ENCODE results near the gene TFDP3. TPM values are rescaled to one million over a fixed set of nuclear protein-coding genes. Genes with fewer than 3 reads are reported as not detected.

Gene TFDP3
- total and polyA plus RNA-seq, 2 of the 4 experiments (the other 2 are of a cell fraction): not detected

DNA sequence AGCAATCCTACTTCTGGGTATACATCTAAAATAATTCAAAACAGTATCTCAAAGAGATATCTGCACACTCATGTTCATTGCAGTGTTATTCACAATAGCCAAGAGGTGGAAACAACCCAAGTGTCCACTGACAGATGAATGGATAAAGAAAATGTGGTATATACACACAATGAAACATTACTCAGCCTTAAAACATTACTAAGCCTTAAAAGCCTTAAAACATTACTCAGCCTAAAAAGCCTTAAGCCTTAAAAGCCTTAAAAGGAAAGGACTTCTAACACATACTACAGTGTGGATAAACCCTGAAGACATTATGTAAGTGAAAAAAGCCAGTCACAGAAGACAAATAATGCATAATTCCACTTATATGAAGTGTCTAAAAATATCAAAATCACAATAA, 40.3 kb upstream of the TFDP3 start:
- no peak overlapping the region for H3K27ac ChIP-seq (ENCODE audit: insufficient read depth, low read length)
- no peak overlapping the region for H3K14ac ChIP-seq (replicated peaks; ENCODE audit: low read depth, low read length)
- H2BK120ac ChIP-seq (ENCODE audit: low read depth, low read length): no peak overlapping the region
- H4K8ac ChIP-seq (ENCODE audit: low read depth in 2 of 2, low read length in 2 of 2): no peak overlapping the region
- no peak overlapping the region for H3K18ac ChIP-seq (ENCODE audit: low read depth, low read length)
- in situ Hi-C loops (cut with MboI; ENCODE audit: low sequenced_read_pairs) (no loop called here), intact Hi-C loops (cut with micrococcal nuclease) (no loop called here), dilution Hi-C loops (cut with HindIII; ENCODE audit: low sequenced_read_pairs, unreplicated experiment) (no loop called here)
- no peaks in the 10 kb centered on the region for H3K9me3 ChIP-seq (ENCODE audit: control insufficient read depth, insufficient read depth, low read length)
- no peak overlapping the region for H3K4me2 ChIP-seq (ENCODE audit: low read depth, low read length)
- no peaks in the 10 kb centered on the region for H3K36me3 ChIP-seq (ENCODE audit: control insufficient read depth, insufficient read depth, low read length)
- no peak overlapping the region for H3K4me3 ChIP-seq (ENCODE audit: insufficient read depth, low read depth, low read length)
- POLR2A ChIA-PET (ENCODE audit: unreplicated experiment): no interaction called here
- no peaks in the 10 kb centered on the region for H4K20me1 ChIP-seq (ENCODE audit: insufficient read depth, low read length)
- H2BK5ac ChIP-seq (ENCODE audit: low read depth, low read length, poor library complexity, severe bottlenecking): no peak overlapping the region
- DNase-seq (peak; percentile 63), ATAC-seq (ENCODE audit: low read depth) (peak; percentile 57)
- H3K9ac ChIP-seq (ENCODE audit: low read depth, low read length): no peak overlapping the region
- H3K27me3 ChIP-seq (ENCODE audit: control insufficient read depth, insufficient read depth, low read length): no peaks in the 10 kb centered on the region; the same call in 1 of the 2 replicates
- no peak overlapping the region for H2BK20ac ChIP-seq (ENCODE audit: low read depth, low read length)
- CTCF ChIA-PET: no interaction called here
- no peak overlapping the region for H2AK5ac ChIP-seq (ENCODE audit: low read depth, low read length)
- H3K4me1 ChIP-seq (ENCODE audit: control insufficient read depth, insufficient read depth, low read length): peaks cover 2% of the 10 kb centered on the region
- no peaks in the 10 kb centered on the region for H3K79me1 ChIP-seq (ENCODE audit: low read depth in 1 of 2, low read length in 2 of 2)
- no peak overlapping the region for H2AFZ ChIP-seq (replicated peaks; ENCODE audit: low read length, poor library complexity)
- no peak overlapping the region for H3K23ac ChIP-seq (ENCODE audit: low read depth, low read length)
- TF ChIP-seq MXI1 (IDR thresholded peaks at IDR 0.05; ENCODE audit: borderline replicate concordance, low read depth, low read length) (no peak), RCOR1 (IDR thresholded peaks at IDR 0.05; ENCODE audit: insufficient replicate concordance, low read length) (no peak), MAZ (IDR thresholded peaks at IDR 0.05; ENCODE audit: borderline replicate concordance, low read depth, low read length) (no peak), RAD21 (IDR thresholded peaks at IDR 0.05; ENCODE audit: low read length) (no peak), FOS (IDR thresholded peaks at IDR 0.05; ENCODE audit: low read depth, low read length) (no peak), CEBPB (IDR thresholded peaks at IDR 0.05; ENCODE audit: low read depth, low read length) (no peak), CHD1 (IDR thresholded peaks at IDR 0.05; ENCODE audit: low read depth, low read length) (no peak), POLR2A (IDR thresholded peaks at IDR 0.05; ENCODE audit: low read depth, low read length) (no peak), BHLHE40 (IDR thresholded peaks at IDR 0.05; ENCODE audit: low read depth, low read length) (no peak), MAFK (IDR thresholded peaks at IDR 0.05; ENCODE audit: low read depth, low read length) (no peak), ELK1 (IDR thresholded peaks at IDR 0.05; ENCODE audit: borderline replicate concordance, low read depth, low read length) (no peak), NFE2L2 (IDR thresholded peaks at IDR 0.05; ENCODE audit: low read depth, low read length) (no peak), SMC3 (IDR thresholded peaks at IDR 0.05; ENCODE audit: low read depth, low read length) (no peak)
- TF ChIP-seq, protein P1, sequence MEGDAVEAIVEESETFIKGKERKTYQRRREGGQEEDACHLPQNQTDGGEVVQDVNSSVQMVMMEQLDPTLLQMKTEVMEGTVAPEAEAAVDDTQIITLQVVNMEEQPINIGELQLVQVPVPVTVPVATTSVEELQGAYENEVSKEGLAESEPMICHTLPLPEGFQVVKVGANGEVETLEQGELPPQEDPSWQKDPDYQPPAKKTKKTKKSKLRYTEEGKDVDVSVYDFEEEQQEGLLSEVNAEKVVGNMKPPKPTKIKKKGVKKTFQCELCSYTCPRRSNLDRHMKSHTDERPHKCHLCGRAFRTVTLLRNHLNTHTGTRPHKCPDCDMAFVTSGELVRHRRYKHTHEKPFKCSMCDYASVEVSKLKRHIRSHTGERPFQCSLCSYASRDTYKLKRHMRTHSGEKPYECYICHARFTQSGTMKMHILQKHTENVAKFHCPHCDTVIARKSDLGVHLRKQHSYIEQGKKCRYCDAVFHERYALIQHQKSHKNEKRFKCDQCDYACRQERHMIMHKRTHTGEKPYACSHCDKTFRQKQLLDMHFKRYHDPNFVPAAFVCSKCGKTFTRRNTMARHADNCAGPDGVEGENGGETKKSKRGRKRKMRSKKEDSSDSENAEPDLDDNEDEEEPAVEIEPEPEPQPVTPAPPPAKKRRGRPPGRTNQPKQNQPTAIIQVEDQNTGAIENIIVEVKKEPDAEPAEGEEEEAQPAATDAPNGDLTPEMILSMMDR (conservative IDR thresholded peaks at IDR 0.05; ENCODE audit: low read depth, low read length): no peak
- H3K9me1 ChIP-seq (ENCODE audit: insufficient read depth, low read length): no peaks in the 10 kb centered on the region
- H2BK15ac ChIP-seq (ENCODE audit: low read depth, low read length): no peak overlapping the region
- H3K4ac ChIP-seq (ENCODE audit: low read depth, low read length): no peak overlapping the region
- no peak overlapping the region for H4K5ac ChIP-seq (ENCODE audit: low read depth, low read length)
- H3K56ac ChIP-seq (ENCODE audit: extremely low read depth, insufficient read depth, low read length): no peak overlapping the region
- H4K91ac ChIP-seq (ENCODE audit: insufficient read depth, low read depth, low read length): no peak overlapping the region
- no peak overlapping the region for H2AK9ac ChIP-seq (replicated peaks; ENCODE audit: low read depth, low read length, poor library complexity)
- no TSS peak for BruUV-seq (replicated peaks)

Data from IMR-90 (cell line).